ENCODE measurements around the gene LMOD1. TPM values are rescaled to one million over a fixed set of nuclear protein-coding genes. Genes with fewer than 3 reads are reported as not detected.
A peak's percentile ranks its signal among the peaks of the same experiment; 100 is the strongest.

The LMOD1 gene
- total RNA-seq: 1 to 10 TPM; 1.1 to 3.5 (median 2.1) TPM
- long read RNA-seq: 0 reads

GRCh38 chr1:201946224-201946908 lies at the start of gene LMOD1:
Gene LMOD1, minus strand, starts transcription at chr1:201946548. Its CDS starts 208 bp downstream, at chr1:201946340.
- H3K9me3 ChIP-seq: no peaks in the 10 kb centered on the region
- H3K27me3 ChIP-seq: no peaks in the 10 kb centered on the region
- peak within 1 kb of the TSS; percentile 7 to 39 (median 31) for H3K4me3 ChIP-seq
- intact Hi-C loops (cut with DNase I): no loop called here
- ATAC-seq (peak; percentile 79 to 86 (median 80)), DNase-seq (peak; percentile 48 to 65 (median 58))
- TF ChIP-seq POLR2A (IDR thresholded peaks at IDR 0.05) (peak; percentile 27), CTCF (IDR thresholded peaks at IDR 0.05) (no peak)
- peak within 1 kb of the TSS; percentile 8 to 60 (median 26) for H3K27ac ChIP-seq
- H3K36me3 ChIP-seq: no peaks in the 10 kb centered on the region
- H3K4me1 ChIP-seq: no peaks in the 10 kb centered on the region
- WGBS (ENCODE audit: insufficient coverage, low coverage, low lambda C conversion rate, missing lambda C conversion rate): 7% methylated on average over 18 of the region's 28 CpGs

DNA sequence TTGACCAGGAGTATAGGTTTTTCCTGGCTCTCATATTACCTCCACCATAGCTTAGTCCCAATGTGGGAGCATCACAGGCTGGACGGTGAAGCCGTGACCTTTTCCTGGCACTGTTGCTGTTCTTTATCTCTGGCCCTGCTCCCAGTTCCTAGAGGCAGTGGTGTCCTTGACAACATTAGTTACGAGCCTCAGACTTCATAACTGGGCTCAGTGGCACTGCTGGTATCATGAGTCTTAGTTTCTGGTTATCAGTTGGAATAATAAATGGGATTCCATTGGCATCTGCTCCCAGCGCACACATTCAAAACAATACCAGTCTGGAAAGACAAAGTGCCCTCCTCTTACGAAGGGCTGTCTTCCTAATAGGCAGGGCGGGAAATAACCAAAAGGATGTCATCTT lies 44.1 kb upstream of the LMOD1 start:
- Histone ChIP-seq H3K27me3 (no peaks in the 10 kb centered on the region), H3K4me3 (no peak overlapping the region), H3K9me3 (no peaks in the 10 kb centered on the region), H3K4me1 (peaks cover 0 to 8% (median 0%) of the 10 kb centered on the region in 4 donors), H3K36me3 (peaks cover 0 to 41% (median 14%) of the 10 kb centered on the region in 4 donors), H3K27ac (no peak overlapping the region)
- ATAC-seq (peak; percentile 88 to 96 (median 90)), DNase-seq (peak in 2 of 3 donors; percentile 62 to 66)
- intact Hi-C loops (cut with DNase I): no loop called here
- no peak for TF ChIP-seq POLR2A (IDR thresholded peaks at IDR 0.05)
- no peak for TF ChIP-seq CTCF (IDR thresholded peaks at IDR 0.05)
- WGBS (ENCODE audit: insufficient coverage, low coverage, low lambda C conversion rate, missing lambda C conversion rate): 61% methylated on average over 4 of the region's 6 CpGs

DNA sequence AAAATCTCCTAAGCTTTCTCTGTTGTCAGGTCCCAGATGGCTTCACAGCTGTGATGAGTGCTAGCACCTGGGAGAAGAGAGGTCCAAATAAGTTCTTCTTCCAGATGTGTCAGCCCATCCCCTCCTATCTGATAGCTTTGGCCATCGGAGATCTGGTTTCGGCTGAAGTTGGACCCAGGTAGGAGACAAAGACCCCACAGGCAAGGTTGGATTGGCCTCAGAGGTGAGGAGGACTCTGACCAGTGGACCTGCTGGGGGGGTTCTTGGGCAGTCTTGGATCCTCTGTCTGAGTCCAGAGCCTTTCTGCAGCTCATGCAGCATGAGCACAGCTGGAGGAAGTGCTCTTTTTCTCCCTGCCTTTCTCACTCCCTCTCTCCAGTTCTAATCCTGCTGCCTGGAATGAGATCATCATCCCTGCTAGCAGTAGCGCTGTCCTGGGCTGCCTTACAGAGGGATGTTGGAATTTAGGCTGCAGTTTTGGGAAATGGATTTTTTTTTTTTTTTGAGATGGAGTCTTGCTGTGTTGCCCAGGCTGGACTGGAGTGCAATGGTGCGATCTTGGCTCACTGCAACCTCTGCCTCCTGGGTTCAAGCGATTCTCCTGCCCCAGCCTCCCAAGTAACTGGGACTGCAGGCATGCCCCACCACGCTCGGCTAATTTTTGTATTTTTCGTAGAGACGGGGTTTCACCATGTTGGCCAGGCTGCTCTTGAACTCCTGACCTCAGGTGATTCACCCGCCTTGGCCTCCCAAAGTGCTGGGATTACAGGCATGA lies 43.2 kb upstream of the LMOD1 start:
- H3K9me3 ChIP-seq: no peaks in the 10 kb centered on the region
- WGBS (ENCODE audit: insufficient coverage, low coverage, low lambda C conversion rate, missing lambda C conversion rate): 90% methylated on average over 9 of the region's 10 CpGs
- peaks cover 0 to 8% (median 0%) of the 10 kb centered on the region in 4 donors for H3K4me1 ChIP-seq
- H3K4me3 ChIP-seq: no peak overlapping the region
- TF ChIP-seq CTCF (IDR thresholded peaks at IDR 0.05): no peak
- TF ChIP-seq POLR2A (IDR thresholded peaks at IDR 0.05): no peak
- intact Hi-C loops (cut with DNase I): no loop called here
- peaks cover 0 to 36% (median 11%) of the 10 kb centered on the region in 4 donors for H3K36me3 ChIP-seq
- ATAC-seq (no peak), DNase-seq (no peak)
- no peaks in the 10 kb centered on the region for H3K27me3 ChIP-seq
- no peak overlapping the region for H3K27ac ChIP-seq

DNA sequence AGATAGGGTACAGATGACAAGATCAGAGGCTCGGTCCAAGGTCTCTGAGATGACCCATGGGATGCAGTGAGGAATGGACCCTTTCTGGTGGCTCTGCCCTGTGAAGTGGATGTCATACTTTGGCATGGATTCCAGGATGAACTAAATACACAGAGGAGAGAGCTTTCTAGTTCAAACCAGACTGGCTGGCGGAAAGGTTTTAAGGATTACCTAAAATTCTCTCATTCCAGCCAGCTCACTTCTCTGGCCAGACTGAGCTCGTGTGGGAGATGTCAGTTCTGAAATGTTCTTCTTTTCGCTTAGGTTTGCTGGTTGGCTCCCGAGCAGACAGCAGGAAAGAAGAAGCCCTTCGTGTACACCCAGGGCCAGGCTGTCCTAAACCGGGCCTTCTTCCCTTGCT lies 42.3 kb upstream of the LMOD1 start:
- Histone ChIP-seq H3K4me1 (peaks cover 0 to 17% (median 0%) of the 10 kb centered on the region in 4 donors), H3K27me3 (no peaks in the 10 kb centered on the region), H3K9me3 (no peaks in the 10 kb centered on the region), H3K36me3 (peaks cover 0 to 36% (median 11%) of the 10 kb centered on the region in 4 donors), H3K4me3 (no peak overlapping the region), H3K27ac (no peak overlapping the region)
- ATAC-seq (peak in 2 of 4 donors; percentile 36 to 39), DNase-seq (no peak)
- TF ChIP-seq CTCF (IDR thresholded peaks at IDR 0.05) (no peak), POLR2A (IDR thresholded peaks at IDR 0.05) (no peak)
- intact Hi-C loops (cut with DNase I): no loop called here
- 94% methylated on average over 3 of the region's 7 CpGs for WGBS (ENCODE audit: insufficient coverage, low coverage, low lambda C conversion rate, missing lambda C conversion rate)
